Duodenal mucosa (tissue), 2 donors: ENCODE measurements around the gene TNFRSF1B.

Experiments
- H3K27ac ChIP-seq: one replicate; pipeline ENCODE4 v1.7.0; 2013; ENCODE audit warnings: low read depth, low read length
- H3K27me3 ChIP-seq, 2 donors: one replicate each; pipeline ENCODE4 v1.7.0; 2013; ENCODE audit warnings: low read length in 2 of 2, control low read depth in 1 of 2; ENCODE audit not compliant: insufficient read depth in 2 of 2, control insufficient read depth in 1 of 2
- H3K36me3 ChIP-seq, 2 donors: one replicate each; pipeline ENCODE4 v1.7.0; 2013; ENCODE audit warnings: low read length in 2 of 2, control low read depth in 1 of 2; ENCODE audit not compliant: insufficient read depth in 2 of 2, control insufficient read depth in 1 of 2
- H3K4me1 ChIP-seq, 2 donors: one replicate each; pipeline ENCODE4 v1.7.0; 2013; ENCODE audit warnings: low read length in 2 of 2, control low read depth in 1 of 2; ENCODE audit not compliant: insufficient read depth in 2 of 2, control insufficient read depth in 1 of 2
- H3K4me3 ChIP-seq, 2 donors: one replicate each; pipeline ENCODE4 v1.7.0; 2013; ENCODE audit warnings: low read length in 2 of 2, low read depth in 1 of 2
- H3K9ac ChIP-seq, 2 donors: one replicate each; pipeline ENCODE4 v1.7.0; 2013; ENCODE audit warnings: low read length in 2 of 2, low read depth in 1 of 2
- H3K9me3 ChIP-seq, 2 donors: one replicate each; pipeline ENCODE4 v1.7.0; 2013; ENCODE audit warnings: low read length in 2 of 2, control low read depth in 1 of 2; ENCODE audit not compliant: control insufficient read depth in 1 of 2

Gene TNFRSF1B

GRCh38 chr1:12183095-12183794 is 16.5 kb downstream of the TNFRSF1B start:
- peak overlapping the region; percentile 8 for H3K27ac ChIP-seq
- H3K4me1 ChIP-seq: peaks cover 43 to 48% of the 10 kb centered on the region in 2 donors
- no peaks in the 10 kb centered on the region for H3K27me3 ChIP-seq
- H3K9ac ChIP-seq: no peak overlapping the region
- no peaks in the 10 kb centered on the region for H3K9me3 ChIP-seq
- no peak overlapping the region for H3K4me3 ChIP-seq
- no peaks in the 10 kb centered on the region for H3K36me3 ChIP-seq

- Histone ChIP-seq H3K9me3 (no peaks in the 10 kb centered on the region), H3K4me1 (peaks cover 47 to 48% of the 10 kb centered on the region in 2 donors), H3K27me3 (no peaks in the 10 kb centered on the region), H3K27ac (peak overlapping the region; percentile 69), H3K36me3 (peaks cover 0 to 4% of the 10 kb centered on the region in 2 donors), H3K4me3 (no peak overlapping the region), H3K9ac (peak overlapping the region; percentile 4 to 10)
Measured at GRCh38 chr1:12184008-12184681, 17.4 kb downstream of the TNFRSF1B start.

GRCh38 chr1:12185036-12185917 is 18.5 kb downstream of the TNFRSF1B start:
- Histone ChIP-seq H3K27me3 (no peaks in the 10 kb centered on the region), H3K9me3 (no peaks in the 10 kb centered on the region), H3K4me3 (peak overlapping the region in 1 of 2 donors; percentile 28), H3K27ac (peak overlapping the region; percentile 69), H3K4me1 (peaks cover 49% of the 10 kb centered on the region in 2 donors), H3K36me3 (peaks cover 0 to 10% of the 10 kb centered on the region in 2 donors), H3K9ac (peak overlapping the region; percentile 10 to 39)

GRCh38 chr1:12185918-12186678 is 19.3 kb downstream of the TNFRSF1B start:
- Histone ChIP-seq H3K36me3 (peaks cover 4 to 14% of the 10 kb centered on the region in 2 donors), H3K9ac (peak overlapping the region; percentile 10 to 39), H3K4me1 (peaks cover 49% of the 10 kb centered on the region in 2 donors), H3K9me3 (no peaks in the 10 kb centered on the region), H3K27ac (peak overlapping the region; percentile 59), H3K27me3 (no peaks in the 10 kb centered on the region), H3K4me3 (peak overlapping the region; percentile 27 to 34)

GRCh38 chr1:12186679-12186985 is 19.8 kb downstream of the TNFRSF1B start:
- no peaks in the 10 kb centered on the region for H3K9me3 ChIP-seq
- peaks cover 5 to 18% of the 10 kb centered on the region in 2 donors for H3K36me3 ChIP-seq
- no peak overlapping the region for H3K27ac ChIP-seq
- no peak overlapping the region for H3K9ac ChIP-seq
- H3K4me1 ChIP-seq: peaks cover 49% of the 10 kb centered on the region in 2 donors
- H3K4me3 ChIP-seq: no peak overlapping the region
- no peaks in the 10 kb centered on the region for H3K27me3 ChIP-seq

- peaks cover 49% of the 10 kb centered on the region in 2 donors for H3K4me1 ChIP-seq
- H3K4me3 ChIP-seq: no peak overlapping the region
- no peak overlapping the region for H3K27ac ChIP-seq
- H3K36me3 ChIP-seq: peaks cover 16 to 31% of the 10 kb centered on the region in 2 donors
- H3K9me3 ChIP-seq: no peaks in the 10 kb centered on the region
- no peaks in the 10 kb centered on the region for H3K27me3 ChIP-seq
- no peak overlapping the region for H3K9ac ChIP-seq
Measured at GRCh38 chr1:12188115-12188514, 21.3 kb downstream of the TNFRSF1B start.

- H3K4me1 ChIP-seq: peaks cover 47 to 49% of the 10 kb centered on the region in 2 donors
- no peaks in the 10 kb centered on the region for H3K9me3 ChIP-seq
- H3K36me3 ChIP-seq: peaks cover 17 to 38% of the 10 kb centered on the region in 2 donors
- H3K27me3 ChIP-seq: no peaks in the 10 kb centered on the region
- no peak overlapping the region for H3K4me3 ChIP-seq
- no peak overlapping the region for H3K9ac ChIP-seq
- no peak overlapping the region for H3K27ac ChIP-seq
Measured at GRCh38 chr1:12188657-12189327, 22.0 kb downstream of the TNFRSF1B start.

- Histone ChIP-seq H3K36me3 (peaks cover 22 to 43% of the 10 kb centered on the region in 2 donors), H3K9me3 (no peaks in the 10 kb centered on the region), H3K9ac (no peak overlapping the region), H3K4me1 (peaks cover 43 to 49% of the 10 kb centered on the region in 2 donors), H3K27me3 (no peaks in the 10 kb centered on the region), H3K27ac (no peak overlapping the region), H3K4me3 (no peak overlapping the region)
Measured at GRCh38 chr1:12189328-12189682, 22.5 kb downstream of the TNFRSF1B start.

GRCh38 chr1:12191242-12192032 is 24.6 kb downstream of the TNFRSF1B start:
- Histone ChIP-seq H3K9ac (no peak overlapping the region), H3K4me3 (no peak overlapping the region), H3K36me3 (peaks cover 22 to 54% of the 10 kb centered on the region in 2 donors), H3K27ac (no peak overlapping the region), H3K4me1 (peaks cover 26 to 27% of the 10 kb centered on the region in 2 donors), H3K9me3 (no peaks in the 10 kb centered on the region), H3K27me3 (no peaks in the 10 kb centered on the region)
